KMS-11 (cell line): Measurements from ENCODE around the gene ACOXL.
A peak's percentile ranks its signal among the peaks of the same experiment; 100 is the strongest.

Experiments used
- H2AFZ ChIP-seq: fragments of 200-600 bp; sonication (generic); 2 replicates; pipeline ENCODE4 v1.6.1; 2016; ENCODE audit warnings: antibody characterized with exemption, mixed run types, low read depth
- H3K27ac ChIP-seq: fragments of 200-600 bp; sonication (generic); 2 replicates; pipeline ENCODE4 v1.6.1; 2016; ENCODE audit warnings: mild to moderate bottlenecking, mixed run types
- H3K27me3 ChIP-seq: fragments of 200-600 bp; sonication (generic); 2 replicates; pipeline ENCODE4 v1.6.1; 2017; ENCODE audit warnings: mild to moderate bottlenecking, low read depth, mixed run types, moderate library complexity; ENCODE audit not compliant: insufficient read depth
- H3K36me3 ChIP-seq: fragments of 200-600 bp; sonication (generic); 2 replicates; pipeline ENCODE4 v1.6.1; 2017; ENCODE audit warnings: mild to moderate bottlenecking, mixed run types; ENCODE audit not compliant: insufficient read depth
- H3K4me1 ChIP-seq: fragments of 200-600 bp; sonication (generic); 2 replicates; pipeline ENCODE4 v1.6.1; 2016; ENCODE audit warnings: mild to moderate bottlenecking, low read depth, mixed run types; ENCODE audit not compliant: poor library complexity, severe bottlenecking
- H3K4me2 ChIP-seq: fragments of 200-600 bp; sonication (generic); 2 replicates; pipeline ENCODE4 v1.7.0; 2016; ENCODE audit warnings: mild to moderate bottlenecking, mixed run types
- H3K4me3 ChIP-seq: fragments of 200-600 bp; sonication (generic); IDR thresholded peaks from 2 replicates; pipeline ENCODE4 v1.6.1; 2017; ENCODE audit warnings: low read depth, low read length, mixed read lengths; ENCODE audit not compliant: insufficient read depth
- H3K79me2 ChIP-seq: fragments of 200-600 bp; sonication (generic); 2 replicates; pipeline ENCODE4 v1.6.1; 2016; ENCODE audit warnings: low read depth, mixed run types; ENCODE audit not compliant: insufficient read depth
- H3K9ac ChIP-seq: fragments of 200-600 bp; sonication (generic); 2 replicates; pipeline ENCODE4 v1.6.1; 2016; ENCODE audit warnings: mild to moderate bottlenecking, mixed run types
- H4K20me1 ChIP-seq: fragments of 200-600 bp; sonication (generic); 2 replicates; pipeline ENCODE4 v1.6.1; 2016; ENCODE audit warnings: mild to moderate bottlenecking, mixed run types; ENCODE audit not compliant: insufficient read depth
- TF ChIP-seq, protein P1 (sequence below): fragments of 200-600 bp; sonication (generic); conservative IDR thresholded peaks from 2 replicates; pipeline ENCODE4 v1.6.1; 2017; ENCODE audit warnings: low read depth, mild to moderate bottlenecking, antibody characterized with exemption, low read length, moderate library complexity, mixed read lengths

ACOXL gene

GRCh38 chr2:111119822-111120252 is 387.5 kb downstream of the ACOXL start:
- Histone ChIP-seq H3K4me1 (peaks cover 15% of the 10 kb centered on the region), H3K4me2 (peak overlapping the region; percentile 13; the same call in 1 of the 2 replicates), H3K79me2 (peaks cover 28% of the 10 kb centered on the region; the same call in 1 of the 2 replicates), H3K4me3 (no peak overlapping the region), H3K9ac (peak overlapping the region; percentile 50; the same call in 1 of the 2 replicates), H3K27me3 (no peaks in the 10 kb centered on the region), H3K27ac (peak overlapping the region; percentile 64), H4K20me1 (no peaks in the 10 kb centered on the region), H2AFZ (no peak overlapping the region), H3K36me3 (no peaks in the 10 kb centered on the region)
- TF ChIP-seq, protein P1, sequence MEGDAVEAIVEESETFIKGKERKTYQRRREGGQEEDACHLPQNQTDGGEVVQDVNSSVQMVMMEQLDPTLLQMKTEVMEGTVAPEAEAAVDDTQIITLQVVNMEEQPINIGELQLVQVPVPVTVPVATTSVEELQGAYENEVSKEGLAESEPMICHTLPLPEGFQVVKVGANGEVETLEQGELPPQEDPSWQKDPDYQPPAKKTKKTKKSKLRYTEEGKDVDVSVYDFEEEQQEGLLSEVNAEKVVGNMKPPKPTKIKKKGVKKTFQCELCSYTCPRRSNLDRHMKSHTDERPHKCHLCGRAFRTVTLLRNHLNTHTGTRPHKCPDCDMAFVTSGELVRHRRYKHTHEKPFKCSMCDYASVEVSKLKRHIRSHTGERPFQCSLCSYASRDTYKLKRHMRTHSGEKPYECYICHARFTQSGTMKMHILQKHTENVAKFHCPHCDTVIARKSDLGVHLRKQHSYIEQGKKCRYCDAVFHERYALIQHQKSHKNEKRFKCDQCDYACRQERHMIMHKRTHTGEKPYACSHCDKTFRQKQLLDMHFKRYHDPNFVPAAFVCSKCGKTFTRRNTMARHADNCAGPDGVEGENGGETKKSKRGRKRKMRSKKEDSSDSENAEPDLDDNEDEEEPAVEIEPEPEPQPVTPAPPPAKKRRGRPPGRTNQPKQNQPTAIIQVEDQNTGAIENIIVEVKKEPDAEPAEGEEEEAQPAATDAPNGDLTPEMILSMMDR, result no peak

- Histone ChIP-seq H3K4me2 (0 out of 2 replicates have a peak within 1 kb of the TSS, but pooled peaks have one; percentile 13), H2AFZ (no peak within 1 kb of the TSS), H3K36me3 (no peaks in the 10 kb centered on the region), H3K27ac (peak within 1 kb of the TSS; percentile 64), H3K79me2 (peaks cover 33% of the 10 kb centered on the region; the same call in 1 of the 2 replicates), H3K9ac (peak within 1 kb of the TSS; percentile 64; the same call in 1 of the 2 replicates), H3K4me1 (peaks cover 11% of the 10 kb centered on the region), H3K27me3 (no peaks in the 10 kb centered on the region), H4K20me1 (no peaks in the 10 kb centered on the region), H3K4me3 (no peak within 1 kb of the TSS)
- TF ChIP-seq, protein P1, result no peak
Observed at GRCh38 chr2:111120253-111121027, 388.1 kb downstream of the ACOXL start, which contains the start of gene BCL2L11. TSS of gene BCL2L11 (plus strand) at chr2:111120914. CDS start at chr2:111123746, 2,832 bp downstream.

- Histone ChIP-seq H3K79me2 (peaks cover 39% of the 10 kb centered on the region; the same call in 1 of the 2 replicates), H3K27me3 (no peaks in the 10 kb centered on the region), H3K36me3 (no peaks in the 10 kb centered on the region), H4K20me1 (no peaks in the 10 kb centered on the region), H3K4me3 (no peak overlapping the region), H3K4me1 (peaks cover 7% of the 10 kb centered on the region), H3K4me2 (no peak overlapping the region), H2AFZ (no peak overlapping the region), H3K27ac (peak overlapping the region; percentile 56), H3K9ac (peak overlapping the region; percentile 64; the same call in 1 of the 2 replicates)
- TF ChIP-seq, protein P1, result no peak
Observed at GRCh38 chr2:111121028-111121827, 388.9 kb downstream of the ACOXL start.

DNA sequence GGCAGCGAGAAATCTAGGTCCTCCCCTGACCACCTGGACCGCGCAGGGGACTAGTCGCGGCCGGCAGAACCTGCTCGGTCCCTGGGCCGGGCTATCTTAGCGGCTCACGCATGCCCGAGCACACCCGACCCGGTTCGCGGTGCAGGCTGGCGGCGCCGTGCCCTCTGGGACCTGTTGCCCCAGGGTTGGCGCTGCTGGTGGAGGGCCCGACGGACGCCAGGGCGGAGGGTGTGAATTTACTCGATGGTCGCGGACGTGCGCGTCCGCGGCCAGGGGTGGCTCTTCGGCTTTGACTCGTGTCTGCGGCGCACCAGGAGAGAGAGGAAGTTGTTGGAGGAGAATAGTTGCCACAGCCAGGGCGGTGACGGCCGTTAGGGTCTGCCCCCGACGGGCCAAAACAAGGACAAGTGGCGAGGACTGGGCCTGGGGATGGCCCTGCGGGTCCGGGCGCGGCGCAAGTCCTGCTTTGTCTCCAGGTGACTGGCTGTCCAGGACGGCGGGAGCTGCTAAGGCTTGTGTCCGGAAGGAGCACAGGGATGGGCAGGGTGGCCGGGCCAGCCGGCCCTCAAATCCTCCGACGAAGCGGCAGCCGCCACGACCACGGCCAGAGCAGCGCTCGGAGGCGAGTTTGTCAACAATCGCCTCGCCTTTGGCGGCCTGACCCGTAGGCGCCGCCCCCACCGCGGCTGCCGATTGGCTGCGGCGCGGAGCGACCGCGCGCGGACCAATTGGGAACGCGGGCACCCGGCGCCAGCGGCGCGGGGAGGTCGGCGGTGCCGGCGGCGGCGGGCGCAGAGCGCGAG is 389.7 kb downstream of the ACOXL start:
- H3K27me3 ChIP-seq, result no peaks in the 10 kb centered on the region
- TF ChIP-seq, protein P1, result no peak
- H4K20me1 ChIP-seq, result no peaks in the 10 kb centered on the region
- no peak overlapping the region for H2AFZ ChIP-seq
- H3K4me1 ChIP-seq, result peaks cover 7% of the 10 kb centered on the region
- peak overlapping the region; percentile 64; the same call in 1 of the 2 replicates for H3K9ac ChIP-seq
- no peaks in the 10 kb centered on the region for H3K36me3 ChIP-seq
- H3K4me2 ChIP-seq, result no peak overlapping the region
- H3K79me2 ChIP-seq, result peaks cover 41% of the 10 kb centered on the region; the same call in 1 of the 2 replicates
- peak overlapping the region; percentile 56 for H3K27ac ChIP-seq
- H3K4me3 ChIP-seq, result no peak overlapping the region
